Ectodermal cell (in vitro differentiated cells): ENCODE results near the gene PPP1R17. TPM values are rescaled to one million over a fixed set of nuclear protein-coding genes. Genes with fewer than 3 reads are reported as not detected.

Experiments
- H3K27ac ChIP-seq: 2 replicates; pipeline ENCODE4 v1.7.0; 2013; ENCODE audit warnings: mild to moderate bottlenecking, low read depth, low read length; ENCODE audit not compliant: insufficient read depth, poor library complexity, severe bottlenecking
- H3K27me3 ChIP-seq: 2 replicates; pipeline ENCODE4 v1.7.0; 2013; ENCODE audit warnings: mild to moderate bottlenecking, low read length; ENCODE audit not compliant: insufficient read depth, control insufficient read depth, poor library complexity, severe bottlenecking
- H3K36me3 ChIP-seq: one replicate; pipeline ENCODE4 v1.7.0; 2013; ENCODE audit warnings: low read length; ENCODE audit not compliant: control insufficient read depth, insufficient read depth
- H3K4me1 ChIP-seq: one replicate; pipeline ENCODE4 v1.7.0; 2013; ENCODE audit warnings: low read length; ENCODE audit not compliant: control insufficient read depth, insufficient read depth
- H3K4me3 ChIP-seq: 2 replicates; pipeline ENCODE4 v1.7.0; 2013; ENCODE audit warnings: low read depth, low read length, control low read depth; ENCODE audit not compliant: insufficient read depth
- H3K9me3 ChIP-seq: 2 replicates; pipeline ENCODE4 v1.7.0; 2013; ENCODE audit warnings: mild to moderate bottlenecking, low read length, moderate library complexity; ENCODE audit not compliant: control insufficient read depth
- WGBS, 2 experiments: methylation state at CpG; one replicate each; pipeline ENCODE4 v1.1.7; 2013; ENCODE audit warnings: missing lambda C conversion rate in 2 of 2; 5-methylcytosine and 5-hydroxymethylcytosine counted together
- polyA plus RNA-seq, 4 experiments: library from polyadenylated mRNA; stranded (reverse); fragments of 50-300 nt; gene quantifications; one replicate each; pipeline ENCODE4 v1.2.3, GENCODE V29; 2013

PPP1R17 gene
- polyA plus RNA-seq (2013, experiment 1 of 4) = 1.6 TPM
- polyA plus RNA-seq (2013, experiment 2 of 4) = 1.6 TPM
- polyA plus RNA-seq (2013, experiment 3 of 4) = 2.0 TPM
- 1.7 TPM for polyA plus RNA-seq (2013, experiment 4 of 4)

GRCh38 chr7:31687024-31687748 lies at the start of gene PPP1R17:
Gene PPP1R17 (plus strand): TSS chr7:31687215. CDS start chr7:31692442, 5,227 bp downstream.
- Histone ChIP-seq H3K4me1 (peaks cover 22% of the 10 kb centered on the region), H3K9me3 (no peaks in the 10 kb centered on the region), H3K27me3 (peaks cover 6% of the 10 kb centered on the region), H3K36me3 (no peaks in the 10 kb centered on the region), H3K4me3 (no peak within 1 kb of the TSS), H3K27ac (no peak within 1 kb of the TSS)
- WGBS, 2 experiments = 49 to 53% methylated on average over 14 of the region's 14 CpGs

GRCh38 chr7:31640381-31640780 lies 46.6 kb upstream of the PPP1R17 start:
- Histone ChIP-seq H3K36me3 (no peaks in the 10 kb centered on the region), H3K9me3 (no peaks in the 10 kb centered on the region), H3K27ac (no peak overlapping the region), H3K4me3 (no peak overlapping the region), H3K4me1 (no peaks in the 10 kb centered on the region), H3K27me3 (no peaks in the 10 kb centered on the region)
- WGBS, 2 experiments = 91% methylated on average over 3 of the region's 3 CpGs

- Histone ChIP-seq H3K4me1 (peaks cover 7% of the 10 kb centered on the region), H3K4me3 (no peak overlapping the region)
- WGBS, 2 experiments = 76 to 77% methylated on average over 5 of the region's 5 CpGs
Measured at GRCh38 chr7:31642681-31643115, 44.3 kb upstream of the PPP1R17 start.

GRCh38 chr7:31646942-31647341 lies 40.1 kb upstream of the PPP1R17 start:
- H3K36me3 ChIP-seq = no peaks in the 10 kb centered on the region
- no peaks in the 10 kb centered on the region for H3K9me3 ChIP-seq
- peaks cover 25% of the 10 kb centered on the region for H3K4me1 ChIP-seq
- WGBS, 2 experiments = 89 to 94% methylated on average over 4 of the region's 4 CpGs
- no peaks in the 10 kb centered on the region for H3K27me3 ChIP-seq
- no peak overlapping the region for H3K4me3 ChIP-seq
- no peak overlapping the region for H3K27ac ChIP-seq

More at GRCh38 chr7:31642681-31643115, 44.3 kb upstream of the PPP1R17 start:
- H3K27ac ChIP-seq = no peak overlapping the region
- H3K9me3 ChIP-seq = no peaks in the 10 kb centered on the region
- no peaks in the 10 kb centered on the region for H3K27me3 ChIP-seq
- no peaks in the 10 kb centered on the region for H3K36me3 ChIP-seq

- 50 to 93% methylated on average over 2 to 3 of the region's 7 CpGs for WGBS, 2 experiments
- no peaks in the 10 kb centered on the region for H3K27me3 ChIP-seq
- H3K9me3 ChIP-seq = no peaks in the 10 kb centered on the region
- H3K27ac ChIP-seq = no peak overlapping the region
- peaks cover 25% of the 10 kb centered on the region for H3K4me1 ChIP-seq
- H3K4me3 ChIP-seq = no peak overlapping the region
- H3K36me3 ChIP-seq = no peaks in the 10 kb centered on the region
Measured at GRCh38 chr7:31647511-31647910, 39.5 kb upstream of the PPP1R17 start.

GRCh38 chr7:31648288-31648687 lies 38.7 kb upstream of the PPP1R17 start:
- Histone ChIP-seq H3K4me1 (peaks cover 25% of the 10 kb centered on the region), H3K36me3 (no peaks in the 10 kb centered on the region), H3K9me3 (no peaks in the 10 kb centered on the region), H3K27ac (no peak overlapping the region), H3K4me3 (no peak overlapping the region), H3K27me3 (no peaks in the 10 kb centered on the region)
- 91 to 93% methylated on average over 1 of the region's 1 CpG for WGBS, 2 experiments

- 97 to 99% methylated on average over 3 of the region's 4 CpGs for WGBS, 2 experiments
- H3K36me3 ChIP-seq = no peaks in the 10 kb centered on the region
- no peak overlapping the region for H3K27ac ChIP-seq
- H3K4me1 ChIP-seq = peaks cover 25% of the 10 kb centered on the region
- H3K9me3 ChIP-seq = no peaks in the 10 kb centered on the region
- no peak overlapping the region for H3K4me3 ChIP-seq
- no peaks in the 10 kb centered on the region for H3K27me3 ChIP-seq
Measured at GRCh38 chr7:31648880-31649279, 38.1 kb upstream of the PPP1R17 start.

GRCh38 chr7:31651234-31652062 lies 35.6 kb upstream of the PPP1R17 start:
- H3K27me3 ChIP-seq = no peaks in the 10 kb centered on the region
- no peaks in the 10 kb centered on the region for H3K9me3 ChIP-seq
- H3K27ac ChIP-seq = no peak overlapping the region
- H3K36me3 ChIP-seq = no peaks in the 10 kb centered on the region
- no peak overlapping the region for H3K4me3 ChIP-seq
- H3K4me1 ChIP-seq = peaks cover 20% of the 10 kb centered on the region
- WGBS, 2 experiments = 6 to 10% methylated on average over 7 of the region's 7 CpGs

GRCh38 chr7:31652063-31652326 lies 35.0 kb upstream of the PPP1R17 start:
- Histone ChIP-seq H3K4me1 (peaks cover 19% of the 10 kb centered on the region), H3K4me3 (no peak overlapping the region), H3K9me3 (no peaks in the 10 kb centered on the region), H3K36me3 (no peaks in the 10 kb centered on the region), H3K27ac (no peak overlapping the region), H3K27me3 (no peaks in the 10 kb centered on the region)

- Histone ChIP-seq H3K36me3 (no peaks in the 10 kb centered on the region), H3K27me3 (no peaks in the 10 kb centered on the region), H3K4me3 (no peak overlapping the region), H3K9me3 (no peaks in the 10 kb centered on the region), H3K4me1 (no peaks in the 10 kb centered on the region), H3K27ac (no peak overlapping the region)
- WGBS, 2 experiments = 68 to 76% methylated on average over 5 of the region's 5 CpGs
Measured at GRCh38 chr7:31663072-31663471, 23.9 kb upstream of the PPP1R17 start.
